Measurements from ENCODE around the gene CHD9NB.

DNA sequence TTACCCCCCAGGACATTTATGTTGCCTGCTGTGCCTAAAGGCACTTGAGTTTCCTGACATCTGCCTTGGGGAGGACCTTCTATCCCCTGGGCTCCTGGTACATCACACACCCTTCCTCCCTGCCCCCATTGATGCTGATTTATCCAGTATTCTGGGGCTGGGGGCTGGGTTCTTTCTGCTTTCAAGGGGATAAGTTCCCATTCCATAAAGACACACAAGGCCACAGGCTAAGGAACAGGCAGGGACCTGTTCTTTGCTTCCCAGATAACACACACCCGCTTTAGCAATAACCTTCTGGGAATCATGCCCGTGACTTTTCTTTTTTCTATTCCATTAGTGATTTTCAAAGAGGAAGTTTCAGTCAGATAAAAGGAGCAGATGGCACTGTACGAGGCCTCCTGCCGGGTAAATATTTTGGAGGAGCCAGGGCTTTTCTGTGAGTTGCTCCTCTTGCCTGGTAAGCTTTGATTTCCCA lies 32.7 kb upstream of the CHD9NB start:
- no peak for TF ChIP-seq CTCF (IDR thresholded peaks at IDR 0.05)
- TF ChIP-seq POLR2A (IDR thresholded peaks at IDR 0.05), result no peak
- TF ChIP-seq POLR2AphosphoS5 (IDR thresholded peaks at IDR 0.05), result no peak

Measured in transverse colon (tissue), 4 donors.